ENCODE results near the gene AFAP1L2. TPM values are rescaled to one million over a fixed set of nuclear protein-coding genes. Genes with fewer than 3 reads are reported as not detected.

Gene AFAP1L2
- 14.5 and 15.5 TPM in 2 replicates for total RNA-seq

DNA sequence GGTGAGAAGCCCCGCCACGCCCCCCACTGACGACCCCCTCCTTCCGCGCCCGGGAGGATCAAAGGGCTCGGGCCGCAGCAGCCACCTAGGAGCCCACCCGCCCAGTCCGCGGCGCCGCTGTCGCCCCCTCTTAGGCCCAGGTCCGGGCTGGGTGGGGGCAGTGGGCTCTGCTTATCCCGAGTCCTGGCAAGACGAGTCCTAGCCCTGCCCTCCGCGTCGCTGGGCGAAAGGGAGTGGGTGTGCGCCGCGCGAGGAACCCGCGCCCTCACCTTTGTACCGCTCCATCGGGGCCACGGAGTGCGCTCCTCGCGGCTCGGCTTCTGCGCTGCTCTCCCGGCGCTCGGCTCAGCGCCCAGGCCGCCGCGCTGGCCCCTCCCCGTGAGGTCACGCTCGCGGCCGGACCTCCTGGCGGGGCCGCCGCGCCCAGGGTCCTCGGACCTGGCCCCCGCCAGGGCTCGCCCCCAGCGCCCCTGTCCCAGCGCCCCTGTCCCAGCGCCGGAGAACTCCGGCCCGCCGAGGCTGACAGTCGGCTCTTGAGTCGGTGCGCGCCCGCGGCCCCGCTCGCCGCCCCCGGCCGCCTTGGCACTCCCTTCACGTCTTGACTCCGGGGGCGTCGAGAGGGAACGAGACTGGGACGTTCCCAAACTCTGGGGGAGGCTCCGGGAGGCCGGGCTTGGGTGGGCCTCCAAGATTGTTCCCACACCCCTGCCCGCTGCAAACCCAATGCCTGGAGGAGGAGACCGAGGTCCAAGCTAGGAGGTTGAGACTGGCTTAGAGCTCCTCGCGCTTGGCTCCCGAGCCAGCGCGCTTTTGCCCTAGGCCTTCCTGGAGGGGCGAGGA is at the start of gene AFAP1L2:
Gene AFAP1L2, minus strand, starts transcription at position 332 of the 840 bp plus-strand sequence. Its CDS starts 47 bp downstream, at position 285.

Other genes starting within 250 kb of the AFAP1L2 start
- gene CCDC186, start 230.3 kb downstream of the AFAP1L2 start, total RNA-seq: 3.6 and 4.3 TPM in 2 replicates
- not detected in 2 replicates for gene TDRD1, start 225.1 kb downstream of the AFAP1L2 start, total RNA-seq
- 0.13 TPM in 1 of 2 replicates, not detected in the other for gene VWA2, start 165.2 kb downstream of the AFAP1L2 start, total RNA-seq

Measured in mesangial cell (primary cell).